CD4-positive, alpha-beta T cell treated with Interleukin-17A for 4 hours (primary cell): ENCODE data around the gene PHACTR1.

Experiments
- DNase-seq: peaks from one replicate; pipeline ENCODE4 v3.0.0-alpha.2; 2020; ENCODE audit warnings: mixed read lengths

Gene PHACTR1

GRCh38 chr6:13035606-13036005 is 319.0 kb downstream of the PHACTR1 start:
- no peak for DNase-seq

GRCh38 chr6:13038315-13038714 is 321.7 kb downstream of the PHACTR1 start:
- DNase-seq, result no peak

- DNase-seq, result no peak
Observed at GRCh38 chr6:13038741-13039190, 322.2 kb downstream of the PHACTR1 start.

- no peak for DNase-seq
Observed at GRCh38 chr6:13044390-13044789, 327.8 kb downstream of the PHACTR1 start.

GRCh38 chr6:13044896-13045295 is 328.3 kb downstream of the PHACTR1 start:
- DNase-seq, result no peak

GRCh38 chr6:13045676-13046075 is 329.1 kb downstream of the PHACTR1 start:
- DNase-seq, result no peak

- DNase-seq, result no peak
Observed at GRCh38 chr6:13046084-13046483, 329.5 kb downstream of the PHACTR1 start.

- DNase-seq, result no peak
Observed at GRCh38 chr6:13048113-13048512, 331.5 kb downstream of the PHACTR1 start.

GRCh38 chr6:13049666-13050254 is 333.2 kb downstream of the PHACTR1 start:
- DNase-seq, result no peak

- no peak for DNase-seq
Observed at GRCh38 chr6:13053006-13053461, 336.5 kb downstream of the PHACTR1 start.

GRCh38 chr6:13058051-13058450 is 341.5 kb downstream of the PHACTR1 start:
- no peak for DNase-seq

GRCh38 chr6:13059026-13059425 is 342.5 kb downstream of the PHACTR1 start:
- no peak for DNase-seq

GRCh38 chr6:13063300-13063918 is 346.8 kb downstream of the PHACTR1 start:
- DNase-seq, result no peak

GRCh38 chr6:13065581-13065980 is 349.0 kb downstream of the PHACTR1 start:
- no peak for DNase-seq

GRCh38 chr6:13066050-13066449 is 349.5 kb downstream of the PHACTR1 start:
- DNase-seq, result no peak

- no peak for DNase-seq
Observed at GRCh38 chr6:13066820-13067219, 350.3 kb downstream of the PHACTR1 start.

GRCh38 chr6:13068586-13069210 is 352.1 kb downstream of the PHACTR1 start:
- DNase-seq, result no peak

- no peak for DNase-seq
Observed at GRCh38 chr6:13071550-13072345, 355.2 kb downstream of the PHACTR1 start.

GRCh38 chr6:13072686-13073347 is 356.2 kb downstream of the PHACTR1 start:
- no peak for DNase-seq

- no peak for DNase-seq
Observed at GRCh38 chr6:13074415-13075140, 358.0 kb downstream of the PHACTR1 start.

GRCh38 chr6:13075141-13075845 is 358.7 kb downstream of the PHACTR1 start:
- DNase-seq, result no peak
